PC-3 (cell line): Measurements from ENCODE around the gene FAM25C. TPM values are rescaled to one million over a fixed set of nuclear protein-coding genes. Genes with fewer than 3 reads are reported as not detected.
"Not testable (repeated sequence)": the region's sequence is repeated elsewhere in the genome, so short reads cannot be mapped to it uniquely, and the experiment has no call there.

Experiments
- ATAC-seq: fragments of 200-7000 bp; cut with Tn5 transposase; 2 replicates; pipeline ENCODE4 v1.9.1; 2020; ENCODE audit warnings: mild to moderate bottlenecking, moderate library complexity
- Bru-seq: library from RNA; stranded (reverse); fragments of 400-500 nt; gene quantifications from one replicate; lab custom pipeline; 2021; lab: Mats Ljungman, UMichigan
- BruChase-seq, 2 experiments: library from RNA; stranded (reverse); fragments of 400-500 nt; gene quantifications; one replicate each; lab custom pipeline; 2021; lab: Mats Ljungman, UMichigan
- BruUV-seq: library from RNA; stranded (reverse); fragments of 400-500 nt; replicated peaks from 2 replicates; lab custom pipeline; 2021; lab: Mats Ljungman, UMichigan
- CTCF ChIA-PET: fragments of 300-600 bp; sonication (Branson Sonifier 250); formaldehyde crosslinking; loops from one replicate; lab custom pipeline; 2022; ENCODE audit warnings: antibody characterized with exemption; lab: Charles Lee
- POLR2A ChIA-PET: fragments of 300-600 bp; sonication (Branson Sonifier 250); formaldehyde crosslinking; loops from one replicate; lab custom pipeline; 2022; ENCODE audit warnings: antibody characterized with exemption; ENCODE audit not compliant: unreplicated experiment; lab: Charles Lee
- DNase-seq: peaks from one replicate; pipeline ENCODE4 v3.0.0-alpha.2; 2015
- H2AFZ ChIP-seq: fragments of 300-600 bp; sonication (generic); 2 replicates; pipeline ENCODE4 v1.6.0; 2016; ENCODE audit warnings: antibody characterized with exemption, low read length
- H3F3A ChIP-seq: fragments of 300-600 bp; sonication (generic); one replicate; pipeline ENCODE4 v1.6.0; 2017; ENCODE audit warnings: antibody characterized with exemption, low read length, control low read depth, mild to moderate bottlenecking; ENCODE audit not compliant: unreplicated experiment
- H3K27ac ChIP-seq: fragments of 300-600 bp; sonication (generic); 2 replicates; pipeline ENCODE4 v1.5.1; 2016; ENCODE audit warnings: mild to moderate bottlenecking, low read length
- H3K27me3 ChIP-seq: fragments of 300-600 bp; sonication (generic); 2 replicates; pipeline ENCODE4 v1.6.1; 2016; ENCODE audit warnings: low read length, mixed read lengths
- H3K36me3 ChIP-seq: fragments of 300-600 bp; sonication (generic); 2 replicates; pipeline ENCODE4 v1.6.1; 2016; ENCODE audit warnings: low read depth, mixed run types, low read length, mixed read lengths
- H3K4me1 ChIP-seq: fragments of 300-600 bp; sonication (generic); 2 replicates; pipeline ENCODE4 v1.5.1; 2016; ENCODE audit warnings: low read length; ENCODE audit not compliant: insufficient read depth
- H3K4me2 ChIP-seq: fragments of 300-600 bp; sonication (generic); 2 replicates; pipeline ENCODE4 v1.6.0; 2016; ENCODE audit warnings: low read length
- H3K4me3 ChIP-seq: fragments of 300-600 bp; sonication (generic); 2 replicates; pipeline ENCODE4 v1.5.1; 2016; ENCODE audit warnings: mild to moderate bottlenecking, low read length, mixed read lengths
- H3K79me2 ChIP-seq: fragments of 300-600 bp; sonication (generic); 2 replicates; pipeline ENCODE4 v1.6.1; 2017; ENCODE audit warnings: low read length, mixed read lengths
- H3K9ac ChIP-seq: fragments of 300-600 bp; sonication (generic); 2 replicates; pipeline ENCODE4 v1.6.0; 2016; ENCODE audit warnings: mild to moderate bottlenecking, low read length
- H3K9me2 ChIP-seq: fragments of 300-600 bp; sonication (generic); replicated peaks from 2 replicates; pipeline ENCODE4 v1.6.1; 2016; ENCODE audit warnings: mixed run types, low read length, mixed read lengths
- H3K9me3 ChIP-seq: fragments of 300-600 bp; sonication (generic); 2 replicates; pipeline ENCODE4 v1.6.1; 2016; ENCODE audit warnings: low read length, mixed read lengths
- H4K20me1 ChIP-seq: fragments of 300-600 bp; sonication (generic); 2 replicates; pipeline ENCODE4 v1.6.1; 2016; ENCODE audit warnings: low read length, mixed read lengths
- intact Hi-C: fragments of 100-400 bp; cut with micrococcal nuclease; formaldehyde crosslinking; loops from 2 replicates; pipeline ENCODE4 v1.9.0; 2023
- long read RNA-seq: library from polyadenylated mRNA; unstranded; transcript quantifications from one replicate; pipeline ENCODE4 v2.0.0, GENCODE V29; 2021; ENCODE audit not compliant: unreplicated experiment
- total RNA-seq: library from RNA; depleted of rRNA; stranded (reverse); fragments of >200 nt; gene quantifications from 2 replicates; pipeline ENCODE4 v1.2.3, GENCODE V29; 2014; rRNA removed

Gene FAM25C
- total RNA-seq (not detected in 2 replicates), Bru-seq, nascent RNA (percentile 12 among the genes with signal in this experiment), BruChase-seq, experiment 1, labeled RNA remaining after a 6-hour chase (percentile 11 among the genes with signal in this experiment), BruChase-seq, experiment 2, labeled RNA remaining after a 2-hour chase (percentile 6 among the genes with signal in this experiment)
- long read RNA-seq, result 0 reads

- H3K79me2 ChIP-seq, H3K4me2 ChIP-seq, H2AFZ ChIP-seq, BruUV-seq, H3K27me3 ChIP-seq, H3K9ac ChIP-seq, intact Hi-C loops, ATAC-seq, H3K4me3 ChIP-seq, DNase-seq, CTCF ChIA-PET, H3K36me3 ChIP-seq, H3F3A ChIP-seq, H3K9me2 ChIP-seq, POLR2A ChIA-PET, H3K4me1 ChIP-seq, H3K27ac ChIP-seq, H4K20me1 ChIP-seq, H3K9me3 ChIP-seq: not testable (repeated sequence)
These were observed at the start of gene FAM25C for GRCh38 chr10:47999691-48000090. Gene FAM25C (minus strand): TSS chr10:47999791. CDS start chr10:47999765, 26 bp downstream.

- H3K79me2 ChIP-seq, intact Hi-C loops, CTCF ChIA-PET, H3F3A ChIP-seq, H2AFZ ChIP-seq, DNase-seq, H3K4me1 ChIP-seq, H3K27me3 ChIP-seq, BruUV-seq, H3K36me3 ChIP-seq, POLR2A ChIA-PET, H3K9me2 ChIP-seq, H3K27ac ChIP-seq, H3K9me3 ChIP-seq, H3K4me2 ChIP-seq, H3K4me3 ChIP-seq, ATAC-seq, H4K20me1 ChIP-seq, H3K9ac ChIP-seq: not testable (repeated sequence)
These were observed 45.0 kb upstream of the FAM25C start for GRCh38 chr10:48044557-48044956.

GRCh38 chr10:48031390-48031789, 31.8 kb upstream of the FAM25C start:
- H3K4me1 ChIP-seq, CTCF ChIA-PET, H3K36me3 ChIP-seq, ATAC-seq, DNase-seq, intact Hi-C loops, BruUV-seq, H3F3A ChIP-seq, H3K9me2 ChIP-seq, H3K27me3 ChIP-seq, H3K79me2 ChIP-seq, H3K9me3 ChIP-seq, H2AFZ ChIP-seq, H3K4me2 ChIP-seq, POLR2A ChIA-PET, H4K20me1 ChIP-seq, H3K4me3 ChIP-seq, H3K27ac ChIP-seq, H3K9ac ChIP-seq: not testable (repeated sequence)

GRCh38 chr10:48002306-48002705, 2.7 kb upstream of the FAM25C start:
- POLR2A ChIA-PET, BruUV-seq, H2AFZ ChIP-seq, intact Hi-C loops, CTCF ChIA-PET, H3F3A ChIP-seq, H3K4me3 ChIP-seq, H3K36me3 ChIP-seq, H3K9ac ChIP-seq, H3K79me2 ChIP-seq, H4K20me1 ChIP-seq, ATAC-seq, H3K27ac ChIP-seq, H3K4me2 ChIP-seq, H3K27me3 ChIP-seq, DNase-seq, H3K9me3 ChIP-seq, H3K9me2 ChIP-seq, H3K4me1 ChIP-seq: not testable (repeated sequence)

GRCh38 chr10:47994045-47994444, 5.5 kb downstream of the FAM25C start:
- H3K27me3 ChIP-seq, H3K4me1 ChIP-seq, H3K27ac ChIP-seq, H3K9me2 ChIP-seq, H2AFZ ChIP-seq, POLR2A ChIA-PET, H3F3A ChIP-seq, BruUV-seq, H3K4me2 ChIP-seq, intact Hi-C loops, H3K4me3 ChIP-seq, H3K9ac ChIP-seq, H3K9me3 ChIP-seq, H3K36me3 ChIP-seq, H3K79me2 ChIP-seq, ATAC-seq, CTCF ChIA-PET, H4K20me1 ChIP-seq: not testable (repeated sequence)
- DNase-seq, result peak; percentile 1

GRCh38 chr10:47992560-47992959, 7.0 kb downstream of the FAM25C start:
- H3K4me3 ChIP-seq, H3K9ac ChIP-seq, POLR2A ChIA-PET, H3F3A ChIP-seq, BruUV-seq, H3K36me3 ChIP-seq, H3K9me2 ChIP-seq, CTCF ChIA-PET, ATAC-seq, H3K9me3 ChIP-seq, H3K79me2 ChIP-seq, DNase-seq, H3K27me3 ChIP-seq, H4K20me1 ChIP-seq, H3K4me1 ChIP-seq, H3K4me2 ChIP-seq, H2AFZ ChIP-seq, intact Hi-C loops, H3K27ac ChIP-seq: not testable (repeated sequence)

- POLR2A ChIA-PET, CTCF ChIA-PET, H3K9me3 ChIP-seq, ATAC-seq, H3K79me2 ChIP-seq, H3K9me2 ChIP-seq, H3K4me1 ChIP-seq, H3K4me3 ChIP-seq, H3K27ac ChIP-seq, H2AFZ ChIP-seq, H3K9ac ChIP-seq, intact Hi-C loops, H3F3A ChIP-seq, H4K20me1 ChIP-seq, H3K27me3 ChIP-seq, H3K36me3 ChIP-seq, BruUV-seq: not testable (repeated sequence)
- H3K4me2 ChIP-seq, result peak overlapping the region; percentile 26; the same call in 1 of the 2 replicates
- DNase-seq, result peak; percentile 51
These were observed 7.9 kb downstream of the FAM25C start for GRCh38 chr10:47991706-47992105.
